K562 (cell line): ENCODE data around the gene PTPN1. TPM values are rescaled to one million over a fixed set of nuclear protein-coding genes. Genes with fewer than 3 reads are reported as not detected.

Experiments
- CBX2 ChIP-seq: fragments of 200-600 bp; sonication (generic); IDR thresholded peaks from one replicate; pipeline ENCODE4 v1.6.1; 2012; ENCODE audit warnings: mild to moderate bottlenecking, low read length, inconsistent platforms; ENCODE audit not compliant: insufficient read depth, poor library complexity, severe bottlenecking
- CBX8 ChIP-seq: fragments of 200-600 bp; sonication (generic); IDR thresholded peaks from 2 replicates; pipeline ENCODE4 v1.6.1; 2012; ENCODE audit warnings: borderline replicate concordance, mixed run types, low read depth, mild to moderate bottlenecking, moderate library complexity, mixed read lengths, low read length, control low read depth, inconsistent platforms; ENCODE audit not compliant: poor library complexity, severe bottlenecking; ENCODE audit errors: extremely low read depth
- FOXA3 ChIP-seq, 2 experiments: fragments of 450-650 bp in 1 of 2; sonication (generic) in 1 of 2; formaldehyde crosslinking; IDR thresholded peaks in 1 of 2; conservative IDR thresholded peaks in 1 of 2; 2 replicates each; pipeline versions ENCODE4 v1.4.0 to v1.8.0; 2020 to 2022; ENCODE audit warnings: mild to moderate bottlenecking in 2 of 2, missing genetic modification reagents in 1 of 2
- GTF2F1 ChIP-seq: IDR thresholded peaks from 2 replicates; pipeline ENCODE4 v1.6.1; 2011; ENCODE audit warnings: low read depth, low read length, improper control_type of control experiment
- HMBOX1 ChIP-seq: sonication (generic); IDR thresholded peaks from 2 replicates; pipeline ENCODE4 v1.6.1; 2016
- KLF1 ChIP-seq: fragments of 450-650 bp; IDR thresholded peaks from 2 replicates; pipeline ENCODE4 v1.6.1; 2016; ENCODE audit warnings: missing genetic modification characterization, missing compliant biosample characterization
- MTA2 ChIP-seq: fragments of 450-650 bp; IDR thresholded peaks from 2 replicates; pipeline ENCODE4 v1.6.1; 2016; ENCODE audit warnings: low read depth
- NELFE ChIP-seq: IDR thresholded peaks from 2 replicates; pipeline ENCODE4 v1.6.1; 2011; ENCODE audit warnings: mild to moderate bottlenecking; ENCODE audit not compliant: insufficient read depth, insufficient read length
- PATZ1 ChIP-seq: fragments of 250-450 bp; sonication (Bioruptor Pico); IDR thresholded peaks from 2 replicates; pipeline ENCODE4 v1.5.0; 2020; ENCODE audit warnings: mild to moderate bottlenecking, borderline replicate concordance
- SIN3B ChIP-seq: fragments of 450-650 bp; IDR thresholded peaks from 2 replicates; pipeline ENCODE4 v1.6.1; 2017; ENCODE audit warnings: low read depth, mild to moderate bottlenecking, moderate library complexity
- THAP7 ChIP-seq: fragments of 250-450 bp; sonication (Bioruptor Pico); IDR thresholded peaks from 2 replicates; pipeline ENCODE4 v1.5.0; 2021
- ZBED1 ChIP-seq: IDR thresholded peaks from 2 replicates; pipeline ENCODE4 v1.6.1; 2014
- ZC3H4 ChIP-seq: sonication (generic); formaldehyde crosslinking; IDR thresholded peaks from 2 replicates; pipeline ENCODE4 v1.9.0; 2021; ENCODE audit warnings: missing genetic modification reagents, borderline replicate concordance
- ZNF57 ChIP-seq: fragments of 450-650 bp; formaldehyde crosslinking; IDR thresholded peaks from 2 replicates; pipeline ENCODE4 v1.4.0; 2020; ENCODE audit warnings: mild to moderate bottlenecking, moderate library complexity
- ZNF717 ChIP-seq: fragments of 250-450 bp; sonication (Bioruptor Pico); IDR thresholded peaks from 2 replicates; pipeline ENCODE4 v1.5.0; 2021
- ZNF77 ChIP-seq: fragments of 250-450 bp; sonication (Bioruptor Pico); IDR thresholded peaks from 2 replicates; pipeline ENCODE4 v1.5.0; 2020
- ZNF830 ChIP-seq: fragments of 250-450 bp; sonication (Bioruptor Pico); IDR thresholded peaks from 2 replicates; pipeline ENCODE4 v1.5.0; 2021; ENCODE audit warnings: mild to moderate bottlenecking
- polyA plus RNA-seq, 8 experiments: library from polyadenylated mRNA; depleted of rRNA in 4 of 8; stranded (reverse) in 5 of 8; unstranded in 3 of 8; fragments of >200 nt; fragmentation: Nextera tagmentation in 2 of 8; fragmentation: Illumina TruSeq in 1 of 8; extraction: Ambion mirVana in 2 of 8; extraction: Trizol in 1 of 8; gene quantifications; 2 replicates each; pipeline versions ENCODE4 v1.2.1 to v1.2.3, GENCODE V29; 2011 to 2014; ENCODE audit warnings: inconsistent platforms in 1 of 8, missing spikeins in 1 of 8
- total RNA-seq, 7 experiments: library from RNA; depleted of rRNA in 6 of 7; stranded (reverse); fragments of >200 nt in 6 of 7; fragmentation: Illumina TruSeq in 2 of 7; extraction: Trizol in 2 of 7; gene quantifications; 2 replicates each; pipeline versions ENCODE4 v1.2.1 to v1.2.3, GENCODE V29; 2011 to 2021; ENCODE audit warnings: low replicate concordance in 1 of 7
- TF ChIP-seq, protein P1 (sequence below): fragments of 450-650 bp; IDR thresholded peaks from 2 replicates; pipeline ENCODE4 v1.6.1; 2016; ENCODE audit warnings: low read depth, mild to moderate bottlenecking, moderate library complexity
- TF ChIP-seq, protein P2 (sequence below): sonication (generic); formaldehyde crosslinking; IDR thresholded peaks from 2 replicates; pipeline ENCODE4 v1.8.1; 2023; ENCODE audit warnings: mild to moderate bottlenecking, missing genetic modification reagents

The PTPN1 gene
- total and polyA plus RNA-seq, 9 of the 15 experiments (the other 6 are each of a cell fraction or from before 2014, with no cell fraction given) = 11.0 to 85.3 (median 54.0) TPM

DNA sequence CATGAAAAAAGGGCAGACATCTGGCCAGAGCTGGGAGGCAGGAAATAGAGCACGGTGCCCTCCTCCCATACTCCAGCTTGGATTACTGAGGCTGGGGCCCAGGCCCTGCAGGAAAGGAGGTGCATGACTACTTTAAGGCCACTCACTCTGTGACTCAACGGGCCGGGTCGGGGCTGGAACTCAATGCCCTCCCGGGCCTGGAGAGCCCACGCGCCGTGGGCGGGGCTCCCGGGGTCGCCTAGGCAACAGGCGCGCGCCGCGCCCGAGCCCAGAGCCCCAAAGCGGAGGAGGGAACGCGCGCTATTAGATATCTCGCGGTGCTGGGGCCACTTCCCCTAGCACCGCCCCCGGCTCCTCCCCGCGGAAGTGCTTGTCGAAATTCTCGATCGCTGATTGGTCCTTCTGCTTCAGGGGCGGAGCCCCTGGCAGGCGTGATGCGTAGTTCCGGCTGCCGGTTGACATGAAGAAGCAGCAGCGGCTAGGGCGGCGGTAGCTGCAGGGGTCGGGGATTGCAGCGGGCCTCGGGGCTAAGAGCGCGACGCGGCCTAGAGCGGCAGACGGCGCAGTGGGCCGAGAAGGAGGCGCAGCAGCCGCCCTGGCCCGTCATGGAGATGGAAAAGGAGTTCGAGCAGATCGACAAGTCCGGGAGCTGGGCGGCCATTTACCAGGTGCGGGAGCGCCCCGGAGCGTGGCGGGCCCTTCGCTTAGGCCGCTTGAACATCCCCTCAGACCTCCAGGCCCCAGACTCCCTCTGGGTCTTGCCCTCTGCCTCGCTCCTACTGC is at the start of gene PTPN1 (continued):
- TF ChIP-seq GTF2F1 (0 out of 2 replicates have a peak, but pooled peaks have one; percentile 44), ZNF830 (CRISPR knock-in tag) (peak; percentile 66; the same call in 1 of the 2 replicates), NELFE (no peak), ZBED1 (no peak), MTA2 (no peak), CBX2 (no peak), ZC3H4 (CRISPR knock-in tag) (no peak), THAP7 (CRISPR knock-in tag) (0 out of 2 replicates have a peak, but pooled peaks have one; percentile 61), SIN3B (peak; percentile 53; the same call in 1 of the 2 replicates), CBX8 (no peak), ZNF57 (CRISPR knock-in tag) (no peak), PATZ1 (CRISPR knock-in tag) (no peak), FOXA3 (CRISPR knock-in tag; conservative IDR thresholded peaks at IDR 0.05 in 1 of 2, IDR thresholded peaks at IDR 0.05 in 1 of 2) (no peak), KLF1 (no peak; the same call in 1 of the 2 replicates), ZNF77 (CRISPR knock-in tag) (no peak), ZNF717 (CRISPR knock-in tag) (no peak), HMBOX1 (0 out of 2 replicates have a peak, but pooled peaks have one; percentile 20)
- TF ChIP-seq, protein P1, sequence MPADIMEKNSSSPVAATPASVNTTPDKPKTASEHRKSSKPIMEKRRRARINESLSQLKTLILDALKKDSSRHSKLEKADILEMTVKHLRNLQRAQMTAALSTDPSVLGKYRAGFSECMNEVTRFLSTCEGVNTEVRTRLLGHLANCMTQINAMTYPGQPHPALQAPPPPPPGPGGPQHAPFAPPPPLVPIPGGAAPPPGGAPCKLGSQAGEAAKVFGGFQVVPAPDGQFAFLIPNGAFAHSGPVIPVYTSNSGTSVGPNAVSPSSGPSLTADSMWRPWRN = peak; percentile 97
- TF ChIP-seq, protein P2, sequence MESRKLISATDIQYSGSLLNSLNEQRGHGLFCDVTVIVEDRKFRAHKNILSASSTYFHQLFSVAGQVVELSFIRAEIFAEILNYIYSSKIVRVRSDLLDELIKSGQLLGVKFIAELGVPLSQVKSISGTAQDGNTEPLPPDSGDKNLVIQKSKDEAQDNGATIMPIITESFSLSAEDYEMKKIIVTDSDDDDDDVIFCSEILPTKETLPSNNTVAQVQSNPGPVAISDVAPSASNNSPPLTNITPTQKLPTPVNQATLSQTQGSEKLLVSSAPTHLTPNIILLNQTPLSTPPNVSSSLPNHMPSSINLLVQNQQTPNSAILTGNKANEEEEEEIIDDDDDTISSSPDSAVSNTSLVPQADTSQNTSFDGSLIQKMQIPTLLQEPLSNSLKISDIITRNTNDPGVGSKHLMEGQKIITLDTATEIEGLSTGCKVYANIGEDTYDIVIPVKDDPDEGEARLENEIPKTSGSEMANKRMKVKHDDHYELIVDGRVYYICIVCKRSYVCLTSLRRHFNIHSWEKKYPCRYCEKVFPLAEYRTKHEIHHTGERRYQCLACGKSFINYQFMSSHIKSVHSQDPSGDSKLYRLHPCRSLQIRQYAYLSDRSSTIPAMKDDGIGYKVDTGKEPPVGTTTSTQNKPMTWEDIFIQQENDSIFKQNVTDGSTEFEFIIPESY (CRISPR knock-in tag) = no peak
